ENCODE results near the gene ATP2C1.
"Not testable (repeated sequence)": the region's sequence is repeated elsewhere in the genome, so short reads cannot be mapped to it uniquely, and the experiment has no call there.

Gene ATP2C1

DNA sequence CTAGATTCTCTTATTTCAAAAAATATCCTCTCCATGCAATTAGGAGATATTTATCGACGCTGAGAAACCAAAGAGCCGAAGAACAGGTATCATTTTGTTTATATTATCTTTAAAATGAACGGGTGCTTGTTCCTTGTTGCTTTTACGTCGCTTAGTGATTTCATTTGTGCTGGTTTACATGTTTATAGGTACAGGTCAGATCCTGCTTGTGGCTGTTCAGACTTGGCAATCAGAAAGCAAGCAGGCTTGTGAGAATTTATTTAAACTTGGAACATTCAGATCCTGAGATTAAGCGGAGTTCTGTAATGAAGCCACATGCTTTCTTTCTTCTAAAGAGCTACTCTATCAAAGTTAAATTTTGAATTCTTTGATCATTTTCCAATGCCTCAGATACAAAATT lies 43.0 kb upstream of the ATP2C1 start:
- Histone ChIP-seq H3K4me1 (ENCODE audit: control insufficient read depth, low read depth, low read length) (peaks cover 6% of the 10 kb centered on the region), H3K56ac (ENCODE audit: low read length) (no peak overlapping the region), H3K36me3 (ENCODE audit: control insufficient read depth, insufficient read depth, low read length) (no peaks in the 10 kb centered on the region), H3K4me2 (ENCODE audit: low read length) (no peak overlapping the region), H4K5ac (ENCODE audit: low read length) (no peak overlapping the region), H4K8ac (ENCODE audit: low read depth, low read length) (no peak overlapping the region), H3K23ac (ENCODE audit: low read length) (no peak overlapping the region), H2BK5ac (ENCODE audit: low read length) (no peak overlapping the region), H3K9ac (ENCODE audit: low read length) (no peak overlapping the region), H2AK5ac (ENCODE audit: low read length) (no peak overlapping the region), H2BK15ac (replicated peaks; ENCODE audit: low read depth) (no peak overlapping the region), H3K27ac (ENCODE audit: low read depth, low read length) (no peak overlapping the region), H2BK120ac (ENCODE audit: low read depth, low read length) (no peak overlapping the region), H3K27me3 (ENCODE audit: insufficient read depth, low read length, poor library complexity) (no peaks in the 10 kb centered on the region), H3K79me1 (ENCODE audit: low read length) (no peaks in the 10 kb centered on the region), H3K4ac (ENCODE audit: low read depth, low read length) (no peak overlapping the region), H3K18ac (ENCODE audit: low read length) (no peak overlapping the region), H3K79me2 (ENCODE audit: control insufficient read depth, insufficient read depth, low read length) (no peaks in the 10 kb centered on the region), H3K4me3 (ENCODE audit: low read length) (no peak overlapping the region)
- WGBS (ENCODE audit: extremely low coverage, insufficient coverage, low lambda C conversion rate) = no CpG with 5 or more reads among the region's 7 CpGs
- no peak for DNase-seq

DNA sequence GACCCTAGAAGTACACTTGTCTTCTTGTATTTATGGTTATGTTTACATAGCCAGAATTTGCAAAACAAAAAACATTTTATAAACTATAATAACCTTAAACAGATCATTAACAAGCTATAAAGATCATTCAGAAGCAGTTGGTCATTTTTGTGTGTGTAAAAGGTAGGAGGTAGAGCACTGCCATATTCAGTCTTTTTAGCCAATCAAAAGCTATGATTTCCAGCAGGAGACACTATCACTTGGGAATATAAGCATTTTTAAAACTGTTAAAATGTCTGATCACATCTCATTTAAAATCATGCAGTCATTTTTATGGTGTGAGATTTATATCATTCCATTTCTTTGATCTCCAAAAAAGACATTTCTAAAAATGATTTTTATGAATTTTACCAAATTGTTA lies 42.6 kb upstream of the ATP2C1 start:
- Histone ChIP-seq H3K56ac (ENCODE audit: low read length) (no peak overlapping the region), H3K23ac (ENCODE audit: low read length) (no peak overlapping the region), H2BK15ac (replicated peaks; ENCODE audit: low read depth) (no peak overlapping the region), H3K9ac (ENCODE audit: low read length) (no peak overlapping the region), H3K27me3 (ENCODE audit: insufficient read depth, low read length, poor library complexity) (no peaks in the 10 kb centered on the region), H3K4ac (ENCODE audit: low read depth, low read length) (no peak overlapping the region), H2AK5ac (ENCODE audit: low read length) (no peak overlapping the region), H3K79me1 (ENCODE audit: low read length) (no peaks in the 10 kb centered on the region), H4K5ac (ENCODE audit: low read length) (no peak overlapping the region), H3K4me3 (ENCODE audit: low read length) (no peak overlapping the region), H3K4me2 (ENCODE audit: low read length) (no peak overlapping the region), H3K4me1 (ENCODE audit: control insufficient read depth, low read depth, low read length) (peaks cover 6% of the 10 kb centered on the region), H2BK120ac (ENCODE audit: low read depth, low read length) (no peak overlapping the region), H4K8ac (ENCODE audit: low read depth, low read length) (no peak overlapping the region), H2BK5ac (ENCODE audit: low read length) (no peak overlapping the region), H3K79me2 (ENCODE audit: control insufficient read depth, insufficient read depth, low read length) (no peaks in the 10 kb centered on the region), H3K27ac (ENCODE audit: low read depth, low read length) (no peak overlapping the region), H3K18ac (ENCODE audit: low read length) (no peak overlapping the region), H3K36me3 (ENCODE audit: control insufficient read depth, insufficient read depth, low read length) (no peaks in the 10 kb centered on the region)
- DNase-seq = no peak

DNA sequence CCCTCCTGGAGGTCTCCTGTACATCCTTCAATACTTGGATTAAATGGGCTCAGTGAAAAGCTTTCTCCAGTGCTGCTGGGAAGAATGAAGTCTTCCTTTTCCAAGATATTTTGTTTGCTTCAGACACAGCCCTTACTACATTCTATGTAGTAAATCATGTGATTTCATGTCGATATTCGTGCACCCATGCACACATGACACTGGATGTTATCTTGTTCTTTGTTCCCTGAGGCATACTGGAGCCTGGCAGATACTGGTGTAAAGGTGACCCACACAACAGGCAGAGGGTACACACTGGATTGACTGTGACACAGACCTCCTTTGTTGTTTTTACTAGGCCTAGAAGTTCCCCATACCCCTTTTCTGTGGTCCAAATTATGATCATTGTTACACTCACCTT lies 40.3 kb upstream of the ATP2C1 start:
- no peak overlapping the region for H3K4me2 ChIP-seq (ENCODE audit: low read length)
- no peak overlapping the region for H3K4ac ChIP-seq (ENCODE audit: low read depth, low read length)
- DNase-seq = no peak
- H3K4me1 ChIP-seq (ENCODE audit: control insufficient read depth, low read depth, low read length) = peaks cover 6% of the 10 kb centered on the region
- no peak overlapping the region for H2AK5ac ChIP-seq (ENCODE audit: low read length)
- no peaks in the 10 kb centered on the region for H3K27me3 ChIP-seq (ENCODE audit: insufficient read depth, low read length, poor library complexity)
- H3K27ac ChIP-seq (ENCODE audit: low read depth, low read length) = no peak overlapping the region
- H3K23ac ChIP-seq (ENCODE audit: low read length) = no peak overlapping the region
- no peak overlapping the region for H2BK120ac ChIP-seq (ENCODE audit: low read depth, low read length)
- H3K79me2 ChIP-seq (ENCODE audit: control insufficient read depth, insufficient read depth, low read length) = no peaks in the 10 kb centered on the region
- H2BK15ac ChIP-seq (replicated peaks; ENCODE audit: low read depth) = no peak overlapping the region
- WGBS (ENCODE audit: extremely low coverage, insufficient coverage, low lambda C conversion rate) = no CpG with 5 or more reads among the region's 2 CpGs
- H4K8ac ChIP-seq (ENCODE audit: low read depth, low read length) = no peak overlapping the region
- H2BK5ac ChIP-seq (ENCODE audit: low read length) = no peak overlapping the region
- no peak overlapping the region for H4K5ac ChIP-seq (ENCODE audit: low read length)
- H3K36me3 ChIP-seq (ENCODE audit: control insufficient read depth, insufficient read depth, low read length) = no peaks in the 10 kb centered on the region
- H3K4me3 ChIP-seq (ENCODE audit: low read length) = no peak overlapping the region
- H3K9ac ChIP-seq (ENCODE audit: low read length) = no peak overlapping the region
- no peak overlapping the region for H3K18ac ChIP-seq (ENCODE audit: low read length)
- H3K79me1 ChIP-seq (ENCODE audit: low read length) = no peaks in the 10 kb centered on the region
- H3K56ac ChIP-seq (ENCODE audit: low read length) = no peak overlapping the region

DNA sequence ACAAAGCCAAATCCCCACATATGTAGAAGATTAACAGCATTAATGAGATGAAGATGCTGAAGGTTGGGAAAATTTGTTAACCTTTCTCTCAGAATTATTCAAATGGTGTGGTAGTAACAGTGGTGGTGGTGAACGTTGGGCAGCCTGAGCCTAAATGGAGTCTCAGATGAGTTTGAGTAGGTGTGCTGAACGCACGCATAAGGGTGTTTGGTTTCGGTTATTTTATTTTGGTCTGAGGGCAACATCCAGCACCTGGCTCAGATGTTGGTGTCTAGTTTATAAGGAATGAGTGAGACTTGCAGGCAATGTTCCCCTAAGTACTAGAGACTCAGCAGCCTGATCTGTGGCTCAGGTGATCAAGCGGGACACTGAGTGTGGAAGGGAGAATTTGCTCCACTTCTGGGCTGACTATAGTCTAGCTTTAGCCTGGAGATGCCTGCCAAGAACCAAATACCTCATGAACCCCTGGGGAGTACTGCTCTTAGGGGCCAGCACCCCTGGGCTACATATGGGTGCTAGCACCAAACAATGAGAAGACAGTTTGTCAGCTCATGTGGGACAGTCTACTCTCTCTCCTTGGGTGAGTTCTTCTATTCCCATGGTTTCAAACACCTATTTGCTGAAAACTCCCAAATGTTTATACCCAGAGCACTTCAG lies 39.5 kb upstream of the ATP2C1 start:
- Histone ChIP-seq H3K9ac (ENCODE audit: low read length) (no peak overlapping the region), H3K79me2 (ENCODE audit: control insufficient read depth, insufficient read depth, low read length) (no peaks in the 10 kb centered on the region), H3K23ac (ENCODE audit: low read length) (no peak overlapping the region), H4K8ac (ENCODE audit: low read depth, low read length) (no peak overlapping the region), H3K79me1 (ENCODE audit: low read length) (no peaks in the 10 kb centered on the region), H4K5ac (ENCODE audit: low read length) (no peak overlapping the region), H2BK5ac (ENCODE audit: low read length) (no peak overlapping the region), H3K36me3 (ENCODE audit: control insufficient read depth, insufficient read depth, low read length) (no peaks in the 10 kb centered on the region), H3K4me1 (ENCODE audit: control insufficient read depth, low read depth, low read length) (peaks cover 6% of the 10 kb centered on the region), H3K4ac (ENCODE audit: low read depth, low read length) (no peak overlapping the region), H2AK5ac (ENCODE audit: low read length) (no peak overlapping the region), H3K56ac (ENCODE audit: low read length) (no peak overlapping the region), H2BK15ac (replicated peaks; ENCODE audit: low read depth) (no peak overlapping the region), H2BK120ac (ENCODE audit: low read depth, low read length) (no peak overlapping the region), H3K4me2 (ENCODE audit: low read length) (no peak overlapping the region), H3K18ac (ENCODE audit: low read length) (no peak overlapping the region), H3K27ac (ENCODE audit: low read depth, low read length) (no peak overlapping the region), H3K27me3 (ENCODE audit: insufficient read depth, low read length, poor library complexity) (peaks cover under 1% of the 10 kb centered on the region), H3K4me3 (ENCODE audit: low read length) (no peak overlapping the region)
- DNase-seq = no peak
- no CpG with 5 or more reads among the region's 5 CpGs for WGBS (ENCODE audit: extremely low coverage, insufficient coverage, low lambda C conversion rate)

DNA sequence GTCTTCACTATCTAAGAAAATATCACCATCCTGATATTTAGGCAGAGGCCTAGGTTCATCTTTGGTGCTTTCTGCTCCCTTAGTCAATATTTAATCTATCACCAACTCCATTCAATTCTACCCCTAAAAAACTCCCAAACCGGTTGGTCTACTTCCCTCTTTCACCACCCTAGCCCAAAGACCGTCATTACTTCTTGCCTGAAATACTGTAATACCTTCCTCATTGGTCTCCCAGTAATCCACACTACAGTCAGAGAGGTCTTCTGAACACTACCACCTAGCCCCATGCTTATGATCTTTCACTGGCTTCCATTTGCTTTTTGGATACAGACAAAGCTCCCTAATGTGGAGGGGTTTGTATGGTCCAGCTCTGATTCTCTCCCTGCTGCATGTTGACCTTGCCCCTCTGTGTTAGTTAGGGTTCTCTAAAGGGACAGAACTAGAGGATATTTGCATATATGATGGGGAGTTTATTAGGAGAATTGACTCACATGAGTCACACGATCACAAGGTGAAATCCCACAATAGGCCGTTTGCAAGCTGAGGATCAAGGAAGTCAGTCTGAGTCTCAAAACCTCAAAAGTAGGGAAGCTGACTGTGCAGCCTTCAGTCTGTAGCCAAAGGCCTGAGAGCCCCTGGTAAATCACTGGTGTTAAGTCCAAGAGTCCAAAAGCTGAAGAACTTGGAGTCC lies 36.4 kb upstream of the ATP2C1 start:
- H2BK5ac ChIP-seq (ENCODE audit: low read length) = no peak overlapping the region
- H3K36me3 ChIP-seq (ENCODE audit: control insufficient read depth, insufficient read depth, low read length) = no peaks in the 10 kb centered on the region
- no peak overlapping the region for H3K23ac ChIP-seq (ENCODE audit: low read length)
- WGBS (ENCODE audit: extremely low coverage, insufficient coverage, low lambda C conversion rate) = 100% methylated on average over 2 of the region's 4 CpGs
- H3K79me1 ChIP-seq (ENCODE audit: low read length) = no peaks in the 10 kb centered on the region
- no peaks in the 10 kb centered on the region for H3K79me2 ChIP-seq (ENCODE audit: control insufficient read depth, insufficient read depth, low read length)
- H3K27me3 ChIP-seq (ENCODE audit: insufficient read depth, low read length, poor library complexity) = peaks cover 2% of the 10 kb centered on the region
- no peak overlapping the region for H3K4me2 ChIP-seq (ENCODE audit: low read length)
- H3K9ac ChIP-seq (ENCODE audit: low read length) = no peak overlapping the region
- no peak overlapping the region for H4K8ac ChIP-seq (ENCODE audit: low read depth, low read length)
- H2BK15ac ChIP-seq (replicated peaks; ENCODE audit: low read depth) = no peak overlapping the region
- DNase-seq = no peak
- no peaks in the 10 kb centered on the region for H3K4me1 ChIP-seq (ENCODE audit: control insufficient read depth, low read depth, low read length)
- no peak overlapping the region for H2AK5ac ChIP-seq (ENCODE audit: low read length)
- H3K4me3 ChIP-seq (ENCODE audit: low read length) = no peak overlapping the region
- no peak overlapping the region for H4K5ac ChIP-seq (ENCODE audit: low read length)
- H2BK120ac ChIP-seq (ENCODE audit: low read depth, low read length) = no peak overlapping the region
- H3K18ac ChIP-seq (ENCODE audit: low read length) = no peak overlapping the region
- no peak overlapping the region for H3K27ac ChIP-seq (ENCODE audit: low read depth, low read length)
- H3K56ac ChIP-seq (ENCODE audit: low read length) = no peak overlapping the region
- H3K4ac ChIP-seq (ENCODE audit: low read depth, low read length) = no peak overlapping the region

DNA sequence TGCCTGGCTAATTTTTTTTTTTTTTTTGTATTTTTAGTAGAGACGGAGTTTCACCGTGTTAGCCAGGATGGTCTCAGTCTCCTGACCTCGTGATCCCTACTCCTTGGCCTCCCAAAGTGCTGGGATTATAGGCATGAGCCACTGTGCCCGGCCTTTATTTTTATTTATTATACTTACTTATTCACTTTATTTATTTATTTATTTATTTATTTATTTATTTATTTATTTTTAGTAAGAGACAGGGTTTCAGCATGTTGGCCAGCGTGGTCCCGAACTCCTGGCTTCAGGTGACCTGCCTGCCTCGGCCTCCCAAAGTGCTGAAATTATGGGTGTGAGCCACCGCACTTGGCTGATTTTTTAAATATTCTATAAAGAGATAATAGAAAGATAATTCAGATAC lies 31.8 kb upstream of the ATP2C1 start:
- not testable (repeated sequence) for H3K79me1 ChIP-seq (ENCODE audit: low read length); H3K9ac ChIP-seq (ENCODE audit: low read length); H2AK5ac ChIP-seq (ENCODE audit: low read length); H2BK120ac ChIP-seq (ENCODE audit: low read depth, low read length); H3K79me2 ChIP-seq (ENCODE audit: control insufficient read depth, insufficient read depth, low read length); H4K8ac ChIP-seq (ENCODE audit: low read depth, low read length); H2BK15ac ChIP-seq (replicated peaks; ENCODE audit: low read depth); H3K4me2 ChIP-seq (ENCODE audit: low read length); H3K23ac ChIP-seq (ENCODE audit: low read length); H3K56ac ChIP-seq (ENCODE audit: low read length); H3K27me3 ChIP-seq (ENCODE audit: insufficient read depth, low read length, poor library complexity); H3K18ac ChIP-seq (ENCODE audit: low read length); H3K27ac ChIP-seq (ENCODE audit: low read depth, low read length); H3K36me3 ChIP-seq (ENCODE audit: control insufficient read depth, insufficient read depth, low read length); H3K4me1 ChIP-seq (ENCODE audit: control insufficient read depth, low read depth, low read length); H4K5ac ChIP-seq (ENCODE audit: low read length); DNase-seq; H3K4me3 ChIP-seq (ENCODE audit: low read length); H2BK5ac ChIP-seq (ENCODE audit: low read length); H3K4ac ChIP-seq (ENCODE audit: low read depth, low read length)
- no CpG with 5 or more reads among the region's 8 CpGs for WGBS (ENCODE audit: extremely low coverage, insufficient coverage, low lambda C conversion rate)

Measured in mesendoderm (in vitro differentiated cells).